Esophagus muscularis mucosa (tissue), 3 donors: Measurements from ENCODE around the gene ALX3.

Source experiments
- POLR2A ChIP-seq: fragments of 450-650 bp; IDR thresholded peaks from one replicate; pipeline ENCODE4 v1.6.1; 2017; ENCODE audit warnings: antibody characterized with exemption, moderate library complexity, mild to moderate bottlenecking, low read depth
- POLR2AphosphoS5 ChIP-seq, 2 donors: sonication (generic); formaldehyde crosslinking; IDR thresholded peaks; one replicate each; pipeline ENCODE4 v1.6.1; 2017; ENCODE audit warnings: antibody characterized with exemption in 2 of 2
- TF ChIP-seq, protein P1 (sequence below), 3 experiments: fragments of 200-600 bp in 2 of 3; fragments of 450-650 bp in 1 of 3; sonication (generic) in 2 of 3; IDR thresholded peaks; one replicate each; pipeline ENCODE4 v1.5.1; 2017 to 2019; ENCODE audit warnings: antibody characterized with exemption in 3 of 3, mild to moderate bottlenecking in 2 of 3, moderate library complexity in 1 of 3

DNA sequence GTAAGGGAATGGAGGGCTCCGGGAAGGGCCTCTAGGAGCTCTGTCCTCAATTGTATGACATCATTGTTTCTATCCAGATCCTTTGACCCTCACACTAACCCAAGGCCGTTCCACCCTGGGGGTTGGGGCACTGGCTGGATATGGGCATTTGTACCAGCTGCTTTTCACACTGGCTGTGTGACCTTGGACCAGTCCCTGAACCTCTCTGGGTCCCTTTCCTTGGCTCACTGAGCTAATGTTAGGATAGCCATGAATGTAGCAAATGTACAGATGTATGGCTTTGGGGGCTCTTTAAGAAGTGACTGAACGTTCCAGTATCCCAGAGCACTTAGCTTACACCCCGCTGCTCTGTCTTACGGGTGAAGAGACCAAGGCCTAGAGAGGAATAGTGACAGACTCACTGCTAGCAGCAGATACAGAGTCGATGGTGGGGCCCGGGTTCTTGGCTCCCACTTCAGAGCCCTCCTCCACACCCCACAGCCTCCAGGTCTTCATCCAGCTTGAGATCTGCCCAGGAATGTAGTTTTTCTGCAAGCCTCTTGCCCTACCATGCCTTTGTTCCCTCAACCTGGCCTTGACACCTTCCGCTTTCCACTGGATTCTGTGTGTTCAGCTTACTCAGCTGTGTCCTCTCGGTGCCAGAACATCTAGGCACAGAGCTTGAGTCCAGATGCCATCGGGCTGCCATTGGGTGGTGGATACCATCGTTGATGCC is 27.2 kb upstream of the ALX3 start:
- TF ChIP-seq POLR2A (no peak), POLR2AphosphoS5 (IDR thresholded peaks at IDR 0.05) (no peak)
- TF ChIP-seq, protein P1, sequence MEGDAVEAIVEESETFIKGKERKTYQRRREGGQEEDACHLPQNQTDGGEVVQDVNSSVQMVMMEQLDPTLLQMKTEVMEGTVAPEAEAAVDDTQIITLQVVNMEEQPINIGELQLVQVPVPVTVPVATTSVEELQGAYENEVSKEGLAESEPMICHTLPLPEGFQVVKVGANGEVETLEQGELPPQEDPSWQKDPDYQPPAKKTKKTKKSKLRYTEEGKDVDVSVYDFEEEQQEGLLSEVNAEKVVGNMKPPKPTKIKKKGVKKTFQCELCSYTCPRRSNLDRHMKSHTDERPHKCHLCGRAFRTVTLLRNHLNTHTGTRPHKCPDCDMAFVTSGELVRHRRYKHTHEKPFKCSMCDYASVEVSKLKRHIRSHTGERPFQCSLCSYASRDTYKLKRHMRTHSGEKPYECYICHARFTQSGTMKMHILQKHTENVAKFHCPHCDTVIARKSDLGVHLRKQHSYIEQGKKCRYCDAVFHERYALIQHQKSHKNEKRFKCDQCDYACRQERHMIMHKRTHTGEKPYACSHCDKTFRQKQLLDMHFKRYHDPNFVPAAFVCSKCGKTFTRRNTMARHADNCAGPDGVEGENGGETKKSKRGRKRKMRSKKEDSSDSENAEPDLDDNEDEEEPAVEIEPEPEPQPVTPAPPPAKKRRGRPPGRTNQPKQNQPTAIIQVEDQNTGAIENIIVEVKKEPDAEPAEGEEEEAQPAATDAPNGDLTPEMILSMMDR (IDR thresholded peaks at IDR 0.05), result no peak
